Stimulated activated CD8-positive, alpha-beta memory T cell treated with anti-CD3 and anti-CD28 coated beads, Interleukin-12 subunit alpha, Interleukin-12 subunit beta, amount 100 ng/mL, for 4 hours (primary cell): ENCODE measurements around the gene TMED1.
A peak's percentile ranks its signal among the peaks of the same experiment; 100 is the strongest.

Experiments used
- DNase-seq: peaks from one replicate; pipeline ENCODE4 v3.0.0-alpha.2; 2020; ENCODE audit warnings: low read depth

TMED1 gene

DNA sequence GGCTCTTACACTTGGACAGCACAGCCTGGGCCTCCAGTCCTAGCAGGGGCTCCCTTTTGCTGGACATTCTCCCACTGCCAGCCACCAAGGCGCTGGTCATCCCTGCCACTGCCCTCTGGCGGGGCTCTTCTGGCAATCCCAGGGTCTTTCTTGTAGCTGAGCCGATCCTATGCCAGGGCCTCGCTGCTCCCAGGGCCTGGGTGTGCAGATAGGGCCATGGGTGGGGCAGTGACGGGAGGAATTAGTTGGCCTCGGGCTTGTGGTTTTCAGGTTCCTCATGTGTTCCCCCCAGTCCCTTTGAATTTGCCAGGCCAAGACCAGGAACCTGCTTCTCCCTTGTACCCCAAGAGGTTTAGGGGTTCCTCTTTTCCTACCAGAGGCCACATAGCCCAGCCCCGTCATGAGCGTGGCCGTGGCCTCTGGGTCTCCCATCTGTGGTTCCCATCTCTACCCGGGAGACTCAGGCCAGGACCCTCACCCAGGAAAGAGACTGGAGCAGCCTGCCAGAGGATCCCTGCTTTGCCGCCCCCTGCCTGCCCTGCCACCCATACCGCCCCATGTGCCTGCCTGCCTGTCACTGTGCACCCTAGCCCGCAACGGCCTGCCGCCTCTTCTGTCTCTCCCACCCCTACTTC lies 26.2 kb downstream of the TMED1 start:
- DNase-seq, result no peak

DNA sequence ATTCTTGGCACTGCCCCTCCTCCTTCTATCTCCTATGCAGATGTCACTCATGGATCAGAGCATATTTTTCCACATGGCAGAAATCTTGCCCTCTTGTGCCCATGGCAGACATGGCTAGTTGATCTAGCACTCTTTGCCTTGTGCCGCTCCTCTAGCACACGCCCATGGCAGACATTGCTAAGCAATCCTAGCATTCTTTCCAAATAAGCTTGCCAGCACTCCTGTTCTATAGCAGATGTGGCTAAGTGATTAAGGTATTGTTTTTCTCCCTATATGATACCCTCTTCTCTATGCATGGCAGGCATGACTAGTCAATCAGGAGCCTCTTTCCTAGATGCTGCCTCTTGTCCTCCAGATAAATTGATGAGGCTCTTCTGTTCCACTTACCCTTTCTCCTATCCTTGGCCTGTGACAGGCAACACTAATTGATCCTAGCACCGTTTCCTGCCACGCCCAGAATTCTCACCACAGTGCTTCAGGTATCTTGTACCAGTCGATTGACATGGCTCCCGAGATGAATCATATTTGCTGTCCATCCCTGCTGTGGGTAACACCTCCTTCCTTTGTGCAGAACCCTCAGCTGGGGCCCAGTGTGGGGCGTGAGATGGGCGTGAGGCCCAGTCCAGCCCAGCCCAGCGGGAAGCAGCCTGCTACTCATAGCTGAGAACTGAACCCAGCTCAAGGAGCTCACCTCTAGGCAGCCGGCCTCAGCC lies 26.9 kb downstream of the TMED1 start:
- DNase-seq, result no peak

DNA sequence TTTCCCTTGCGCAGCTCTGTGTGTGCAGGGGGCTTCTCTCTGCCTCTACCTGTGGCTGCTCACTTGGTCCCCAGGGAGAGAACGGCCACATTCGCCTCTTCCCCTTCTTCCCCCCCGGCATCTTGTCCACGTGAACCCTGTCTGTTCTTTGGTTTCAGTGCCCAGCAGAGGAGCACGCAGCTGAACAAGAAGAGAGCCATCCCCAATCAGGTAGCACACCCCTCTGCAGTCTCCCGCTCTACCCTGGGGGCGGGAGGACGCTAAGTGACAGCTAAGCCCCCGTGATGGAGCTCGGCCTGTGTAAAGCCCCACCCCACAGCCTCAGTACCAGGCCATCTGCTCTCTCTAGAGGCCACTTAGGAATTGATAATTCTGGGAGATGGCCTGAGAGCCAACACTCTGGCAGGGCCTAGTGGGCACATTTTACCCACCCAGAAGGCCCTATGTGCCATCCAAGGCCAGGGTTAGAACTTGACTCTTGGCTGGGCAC lies 30.2 kb downstream of the TMED1 start:
- DNase-seq, result no peak

DNA sequence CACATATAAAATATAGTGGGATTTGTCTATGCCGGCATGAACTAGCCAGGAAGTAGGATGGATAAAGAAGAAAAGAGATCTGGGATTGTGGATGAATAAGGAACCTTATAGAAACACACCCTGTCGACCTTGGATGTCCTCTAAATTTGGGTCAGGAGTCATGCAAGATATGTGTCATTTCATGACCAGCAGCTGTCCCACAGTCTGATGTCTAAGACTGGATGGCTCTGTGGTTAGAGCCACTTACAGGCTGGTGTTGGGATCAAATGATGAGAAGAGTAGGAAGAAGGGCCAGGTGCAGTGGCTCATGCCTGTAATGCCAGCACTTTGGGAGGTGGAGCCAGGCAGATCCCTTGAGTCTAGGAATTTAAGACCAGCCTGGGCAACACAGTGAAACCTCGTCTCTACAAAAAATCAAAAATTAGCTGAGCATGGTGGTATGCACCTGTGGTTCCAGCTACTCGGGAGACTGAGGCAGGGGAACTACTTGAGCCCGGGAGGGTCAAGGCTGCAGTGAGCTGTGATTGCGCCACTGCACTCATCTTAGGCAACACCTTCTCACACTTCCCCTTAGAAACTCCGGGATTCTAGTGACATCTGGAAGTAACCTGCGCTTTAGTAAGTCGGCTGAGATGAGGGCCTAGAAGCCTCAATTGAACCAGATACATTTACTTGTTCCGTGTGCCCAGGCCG lies 30.8 kb downstream of the TMED1 start:
- DNase-seq, result no peak

DNA sequence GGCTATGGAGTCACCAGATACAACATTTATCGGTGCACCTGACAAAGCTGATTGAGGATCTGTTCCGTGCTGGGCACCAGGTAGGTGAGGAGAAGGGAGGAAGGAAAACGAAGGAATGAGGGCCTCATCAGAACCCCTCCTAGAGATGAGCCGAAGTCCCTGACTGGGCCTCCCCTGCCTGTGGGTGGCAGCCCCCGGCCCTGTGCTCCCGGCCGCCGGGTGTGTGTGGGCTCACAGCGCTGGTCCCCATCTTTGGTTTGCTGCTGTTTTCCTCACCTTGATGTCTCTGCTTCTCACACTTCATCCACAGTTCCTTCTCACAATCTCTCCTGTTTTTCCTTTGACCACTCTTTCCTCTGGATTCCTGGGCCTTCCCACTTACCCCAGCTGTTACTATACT lies 32.8 kb downstream of the TMED1 start:
- no peak for DNase-seq

DNA sequence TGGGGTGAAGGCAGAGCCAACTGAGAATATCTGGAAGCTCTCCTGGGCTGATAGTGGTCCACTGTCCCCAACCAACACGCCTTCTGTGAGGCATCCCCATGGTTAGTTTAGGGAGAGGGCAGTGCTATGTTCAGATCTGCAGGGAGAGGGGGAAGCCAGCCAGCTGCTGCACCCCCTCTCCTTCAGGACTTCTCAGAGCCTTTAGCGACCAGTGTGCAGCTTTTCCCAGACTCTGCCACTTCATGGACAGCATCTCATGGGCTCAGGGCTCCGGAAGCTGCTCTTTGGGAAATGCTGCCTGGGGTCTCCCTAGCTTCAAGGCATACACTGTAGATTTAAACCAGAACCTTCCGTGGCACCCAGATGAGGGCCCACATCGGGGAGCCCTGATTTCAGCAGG lies 33.5 kb downstream of the TMED1 start:
- no peak for DNase-seq

DNA sequence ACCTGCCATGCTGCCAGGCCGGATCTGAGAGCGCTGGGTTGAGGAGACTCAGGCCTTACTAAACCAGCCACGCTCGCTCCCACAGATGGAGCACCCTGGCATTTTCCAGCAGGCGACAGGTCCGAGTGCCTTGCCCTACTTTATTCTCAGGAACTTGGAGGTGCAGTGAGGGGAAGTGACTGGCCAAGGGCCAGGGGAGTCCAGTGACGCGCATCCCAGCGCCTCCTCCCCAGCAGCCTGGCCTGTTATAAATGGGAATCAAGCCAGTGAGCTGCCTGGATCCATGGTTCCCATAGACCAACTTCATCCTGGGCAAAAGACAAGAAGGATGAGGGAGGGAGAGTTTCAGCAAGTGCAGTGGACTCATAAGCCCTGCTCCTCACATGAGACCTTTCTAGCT lies 35.5 kb downstream of the TMED1 start:
- DNase-seq, result no peak

DNA sequence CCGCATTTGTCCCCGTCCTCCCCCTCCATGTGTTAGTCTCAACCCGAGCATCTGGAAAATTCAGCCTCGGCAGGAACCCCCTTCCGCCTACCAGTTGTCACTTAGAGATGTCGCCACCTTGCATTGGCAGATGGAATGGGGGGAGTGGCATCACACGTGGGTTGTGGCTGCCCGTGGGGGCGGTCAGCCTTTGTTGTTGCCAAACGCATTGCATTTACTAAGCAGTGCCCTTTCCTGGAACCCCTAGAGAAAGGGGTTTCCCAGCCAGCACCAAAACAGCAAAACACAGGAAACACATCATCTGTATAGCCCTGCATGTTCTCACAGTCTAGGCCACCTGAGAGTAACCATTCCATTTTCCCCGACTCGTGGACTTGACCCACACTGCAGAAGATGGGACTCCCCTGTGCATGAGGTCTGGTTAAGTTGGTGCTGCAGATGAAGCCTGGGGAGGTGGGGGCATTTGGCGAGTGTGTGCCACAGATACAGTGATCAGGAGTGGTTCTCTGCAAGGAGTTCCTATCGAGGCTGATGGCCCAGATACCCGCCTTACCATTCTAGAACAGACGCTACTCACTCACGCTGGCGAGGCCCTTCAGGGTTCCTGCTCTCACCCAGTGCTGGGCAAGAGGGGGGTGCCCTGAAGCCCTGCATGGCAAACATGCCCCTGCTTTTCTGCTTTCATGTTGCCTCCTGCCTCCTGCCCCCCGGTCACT lies 38.3 kb downstream of the TMED1 start:
- DNase-seq, result peak; percentile 82

DNA sequence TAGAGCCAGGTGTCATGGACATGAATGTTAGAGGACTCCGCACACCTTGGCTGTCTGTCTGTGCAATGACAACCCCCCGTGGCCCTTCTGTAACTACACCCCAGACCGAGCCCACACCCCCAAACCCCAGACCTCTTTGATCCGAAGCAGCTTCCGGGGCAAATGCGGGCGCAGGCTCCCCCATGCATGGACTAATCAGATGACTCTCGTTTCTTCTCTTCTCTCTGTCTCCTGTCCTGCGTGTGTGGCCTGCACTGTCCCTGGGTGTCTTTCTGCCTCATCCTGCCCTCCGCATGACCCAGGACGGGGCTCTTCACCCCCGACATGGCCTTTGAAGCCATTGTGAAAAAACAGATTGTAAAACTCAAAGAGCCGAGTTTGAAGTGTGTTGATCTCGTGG lies 38.9 kb downstream of the TMED1 start:
- DNase-seq, result peak; percentile 45

DNA sequence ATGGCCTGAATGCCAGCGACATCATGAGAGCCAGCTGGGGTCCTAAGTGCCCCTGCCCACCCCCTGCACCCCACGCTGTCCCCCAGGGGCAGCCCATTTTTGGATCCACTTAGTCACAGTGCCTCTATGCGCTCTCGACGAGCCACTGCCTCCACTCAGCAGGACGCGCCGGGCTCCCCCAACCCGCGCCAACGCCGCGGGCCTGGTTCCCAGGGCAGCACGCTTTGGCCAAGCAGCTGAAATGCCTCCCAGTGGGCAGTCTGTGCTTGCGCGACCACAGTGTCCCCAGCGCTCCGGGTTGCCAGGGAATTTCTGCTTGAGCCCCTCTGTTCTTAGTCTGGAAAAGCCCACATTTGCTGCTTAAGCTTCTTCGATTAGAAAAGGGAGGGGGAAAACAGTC lies 39.4 kb downstream of the TMED1 start:
- no peak for DNase-seq

DNA sequence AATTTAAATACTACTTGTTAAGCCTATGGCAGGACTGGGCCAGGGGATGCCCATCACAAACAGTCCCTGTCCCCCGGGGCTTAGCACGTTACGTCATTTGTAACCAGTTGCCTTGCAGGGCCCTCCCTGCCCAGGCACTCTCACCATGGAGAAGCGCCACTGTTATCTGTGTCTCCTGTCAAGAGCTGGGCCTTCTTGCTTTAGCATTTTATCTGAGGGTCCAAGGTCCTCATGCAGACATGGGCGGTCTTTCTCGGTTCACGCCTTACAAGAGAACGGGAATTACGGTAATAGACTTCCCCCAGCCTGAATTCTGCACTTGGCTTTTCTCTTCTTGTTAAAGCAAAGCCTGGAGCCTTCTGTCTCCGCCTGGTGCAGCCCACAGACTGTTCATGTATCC lies 46.1 kb downstream of the TMED1 start:
- DNase-seq, result no peak

DNA sequence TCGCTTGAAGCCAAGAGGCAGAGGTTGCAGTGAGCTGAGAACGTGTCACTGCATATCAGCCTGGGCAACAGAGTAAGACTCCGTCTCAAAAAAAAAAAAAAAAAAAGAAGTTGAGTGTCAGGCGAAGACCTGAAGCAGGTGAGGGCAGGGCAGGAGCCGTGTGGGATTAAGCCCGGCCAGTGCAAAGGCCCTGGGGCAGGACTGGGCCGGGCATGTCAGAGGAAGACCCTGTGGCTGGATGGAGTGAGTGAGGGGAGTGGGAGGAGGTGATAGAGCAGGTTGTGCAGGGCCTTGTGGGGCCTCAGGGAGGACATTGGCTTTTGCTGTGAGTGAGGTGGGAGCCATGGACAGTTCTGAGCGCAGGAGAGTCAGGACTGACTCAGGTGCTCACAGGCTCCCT lies 47.9 kb downstream of the TMED1 start:
- no peak for DNase-seq

DNA sequence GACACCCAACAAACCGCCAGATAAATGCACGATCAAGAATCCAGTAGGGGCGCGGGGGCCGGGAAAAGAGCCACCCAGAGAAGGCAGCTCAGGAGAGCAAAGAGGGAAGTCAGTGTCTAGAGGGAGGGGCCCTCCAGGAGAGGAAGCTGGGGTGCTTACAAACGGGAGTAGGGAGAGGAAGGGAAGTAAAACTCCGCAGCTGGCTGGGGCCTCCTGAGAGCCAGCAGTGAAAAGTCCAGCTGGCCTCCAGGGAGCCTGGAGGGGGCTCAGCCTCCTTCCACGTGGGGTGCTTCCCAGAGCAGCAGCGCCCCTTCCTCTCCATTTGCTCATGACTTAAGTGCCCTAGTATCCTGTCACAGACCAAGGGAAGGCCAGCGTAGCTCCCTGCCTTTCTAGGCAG lies 51.8 kb downstream of the TMED1 start:
- no peak for DNase-seq

DNA sequence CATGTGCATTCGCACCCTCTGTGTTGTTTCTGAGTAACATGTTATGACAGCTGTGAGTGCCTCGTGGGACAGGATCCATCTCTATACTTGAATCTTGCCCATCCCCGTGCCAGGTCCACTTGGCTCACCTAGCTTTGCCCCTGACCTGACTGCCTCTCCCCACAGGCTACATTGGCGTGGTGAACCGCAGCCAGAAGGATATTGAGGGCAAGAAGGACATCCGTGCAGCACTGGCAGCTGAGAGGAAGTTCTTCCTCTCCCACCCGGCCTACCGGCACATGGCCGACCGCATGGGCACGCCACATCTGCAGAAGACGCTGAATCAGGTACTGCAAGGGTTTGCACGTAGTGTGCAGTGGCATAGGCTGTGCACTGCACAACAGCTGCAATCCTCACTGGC lies 53.2 kb downstream of the TMED1 start:
- no peak for DNase-seq
